K562 (cell line): ENCODE data around the gene DNAJC2. TPM values are rescaled to one million over a fixed set of nuclear protein-coding genes. Genes with fewer than 3 reads are reported as not detected.

Experiments used
- ATF6 ChIP-seq: sonication (generic); formaldehyde crosslinking; IDR thresholded peaks from 2 replicates; pipeline ENCODE4 v1.4.0; 2020; ENCODE audit warnings: mild to moderate bottlenecking, missing genetic modification reagents
- EWSR1 ChIP-seq: fragments of 450-650 bp; IDR thresholded peaks from 2 replicates; pipeline ENCODE4 v1.6.1; 2018; ENCODE audit warnings: borderline replicate concordance, mild to moderate bottlenecking, low read depth, moderate library complexity; ENCODE audit not compliant: partially characterized antibody
- IFI16 ChIP-seq: fragments of 250-450 bp; sonication (Bioruptor Pico); IDR thresholded peaks from 2 replicates; pipeline ENCODE4 v2.1.2; 2022; ENCODE audit warnings: mild to moderate bottlenecking, inconsistent platforms
- NCOR1 ChIP-seq: fragments of 450-650 bp; IDR thresholded peaks from 2 replicates; pipeline ENCODE4 v1.6.1; 2016; ENCODE audit warnings: mild to moderate bottlenecking, moderate library complexity
- SIN3A ChIP-seq, 2 experiments: fragments of 150-350 bp in 1 of 2; IDR thresholded peaks; 2 replicates each; pipeline ENCODE4 v1.6.1; 2011 to 2016; ENCODE audit warnings: borderline replicate concordance in 2 of 2, low read depth in 2 of 2, low read length in 2 of 2, mild to moderate bottlenecking in 2 of 2, moderate library complexity in 2 of 2; ENCODE audit not compliant: control insufficient read depth in 1 of 2
- SMARCA5 ChIP-seq: fragments of 450-650 bp; IDR thresholded peaks from 2 replicates; pipeline ENCODE4 v1.6.1; 2016
- ZBTB34 ChIP-seq: fragments of 250-450 bp; sonication (Bioruptor Pico); IDR thresholded peaks from 2 replicates; pipeline ENCODE4 v1.8.0; 2021; ENCODE audit warnings: mild to moderate bottlenecking, moderate library complexity
- ZNF282 ChIP-seq: sonication (generic); formaldehyde crosslinking; IDR thresholded peaks from 2 replicates; pipeline ENCODE4 v1.8.1; 2023; ENCODE audit warnings: missing genetic modification reagents
- ZNF407 ChIP-seq: fragments of 450-650 bp; IDR thresholded peaks from 2 replicates; pipeline ENCODE4 v1.6.1; 2016; ENCODE audit warnings: low read depth
- ZNF592 ChIP-seq: fragments of 450-650 bp; IDR thresholded peaks from 2 replicates; pipeline ENCODE4 v1.6.1; 2017; ENCODE audit warnings: antibody characterized with exemption, mild to moderate bottlenecking
- polyA plus RNA-seq, 8 experiments: library from polyadenylated mRNA; depleted of rRNA in 4 of 8; stranded (reverse) in 5 of 8; unstranded in 3 of 8; fragments of >200 nt; fragmentation: Nextera tagmentation in 2 of 8; fragmentation: Illumina TruSeq in 1 of 8; extraction: Ambion mirVana in 2 of 8; extraction: Trizol in 1 of 8; gene quantifications; 2 replicates each; pipeline versions ENCODE4 v1.2.1 to v1.2.3, GENCODE V29; 2011 to 2014; ENCODE audit warnings: inconsistent platforms in 1 of 8, missing spikeins in 1 of 8
- total RNA-seq, 7 experiments: library from RNA; depleted of rRNA in 6 of 7; stranded (reverse); fragments of >200 nt in 6 of 7; fragmentation: Illumina TruSeq in 2 of 7; extraction: Trizol in 2 of 7; gene quantifications; 2 replicates each; pipeline versions ENCODE4 v1.2.1 to v1.2.3, GENCODE V29; 2011 to 2021; ENCODE audit warnings: low replicate concordance in 1 of 7

Gene DNAJC2
- total and polyA plus RNA-seq, 9 of the 15 experiments (the other 6 are each of a cell fraction or from before 2014, with no cell fraction given) = 40.2 to 157 (median 92.1) TPM

- no peak for TF ChIP-seq ZNF407
- no peak for TF ChIP-seq SMARCA5
- TF ChIP-seq ZNF592 = no peak
- peak; percentile 78; the same call in 1 of the 2 replicates for TF ChIP-seq ATF6
- TF ChIP-seq IFI16 (CRISPR knock-in tag) = no peak
- TF ChIP-seq NCOR1 = no peak; the same call in 1 of the 2 replicates
- TF ChIP-seq ZNF282 (CRISPR knock-in tag) = no peak
- TF ChIP-seq ZBTB34 (CRISPR knock-in tag) = no peak
- no peak for TF ChIP-seq EWSR1
- peak; percentile 95 to 99 for TF ChIP-seq SIN3A (IDR thresholded peaks at IDR 0.05; ENCODE audit: borderline replicate concordance in 2 of 2, control insufficient read depth in 1 of 2, low read depth in 2 of 2, low read length in 2 of 2)
Observed at GRCh38 chr7:103347507-103348267, 3.1 kb upstream of the DNAJC2 start, which contains the start of gene PSMC2 (continued).
